ENCODE data around the gene TACR2.

DNA sequence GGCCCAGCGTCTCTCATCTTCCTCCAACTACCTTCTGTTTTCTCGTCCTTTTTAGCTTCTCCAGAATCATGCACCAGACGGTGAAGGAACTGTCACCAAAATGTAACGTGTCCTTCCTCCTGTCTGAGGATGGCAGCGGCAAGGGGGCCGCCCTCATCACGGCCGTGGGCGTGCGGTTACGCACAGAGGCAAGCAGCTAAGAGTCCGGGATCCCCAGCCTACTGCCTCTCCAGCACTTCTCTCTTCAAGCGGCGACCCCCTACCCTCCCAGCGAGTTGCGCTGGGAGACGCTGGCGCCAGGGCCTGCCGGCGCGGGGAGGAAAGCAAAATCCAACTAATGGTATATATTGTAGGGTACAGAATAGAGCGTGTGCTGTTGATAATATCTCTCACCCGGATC lies 15.8 kb downstream of the TACR2 start:
- TF ChIP-seq HOXB5 (CRISPR knock-in tag; IDR thresholded peaks at IDR 0.05): no peak
- TF ChIP-seq, protein P1, sequence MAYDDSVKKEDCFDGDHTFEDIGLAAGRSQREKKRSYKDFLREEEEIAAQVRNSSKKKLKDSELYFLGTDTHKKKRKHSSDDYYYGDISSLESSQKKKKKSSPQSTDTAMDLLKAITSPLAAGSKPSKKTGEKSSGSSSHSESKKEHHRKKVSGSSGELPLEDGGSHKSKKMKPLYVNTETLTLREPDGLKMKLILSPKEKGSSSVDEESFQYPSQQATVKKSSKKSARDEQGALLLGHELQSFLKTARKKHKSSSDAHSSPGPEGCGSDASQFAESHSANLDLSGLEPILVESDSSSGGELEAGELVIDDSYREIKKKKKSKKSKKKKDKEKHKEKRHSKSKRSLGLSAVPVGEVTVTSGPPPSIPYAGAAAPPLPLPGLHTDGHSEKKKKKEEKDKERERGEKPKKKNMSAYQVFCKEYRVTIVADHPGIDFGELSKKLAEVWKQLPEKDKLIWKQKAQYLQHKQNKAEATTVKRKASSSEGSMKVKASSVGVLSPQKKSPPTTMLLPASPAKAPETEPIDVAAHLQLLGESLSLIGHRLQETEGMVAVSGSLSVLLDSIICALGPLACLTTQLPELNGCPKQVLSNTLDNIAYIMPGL (CRISPR knock-in tag; IDR thresholded peaks at IDR 0.05; ENCODE audit: borderline replicate concordance): no peak
- TF ChIP-seq, protein P2, sequence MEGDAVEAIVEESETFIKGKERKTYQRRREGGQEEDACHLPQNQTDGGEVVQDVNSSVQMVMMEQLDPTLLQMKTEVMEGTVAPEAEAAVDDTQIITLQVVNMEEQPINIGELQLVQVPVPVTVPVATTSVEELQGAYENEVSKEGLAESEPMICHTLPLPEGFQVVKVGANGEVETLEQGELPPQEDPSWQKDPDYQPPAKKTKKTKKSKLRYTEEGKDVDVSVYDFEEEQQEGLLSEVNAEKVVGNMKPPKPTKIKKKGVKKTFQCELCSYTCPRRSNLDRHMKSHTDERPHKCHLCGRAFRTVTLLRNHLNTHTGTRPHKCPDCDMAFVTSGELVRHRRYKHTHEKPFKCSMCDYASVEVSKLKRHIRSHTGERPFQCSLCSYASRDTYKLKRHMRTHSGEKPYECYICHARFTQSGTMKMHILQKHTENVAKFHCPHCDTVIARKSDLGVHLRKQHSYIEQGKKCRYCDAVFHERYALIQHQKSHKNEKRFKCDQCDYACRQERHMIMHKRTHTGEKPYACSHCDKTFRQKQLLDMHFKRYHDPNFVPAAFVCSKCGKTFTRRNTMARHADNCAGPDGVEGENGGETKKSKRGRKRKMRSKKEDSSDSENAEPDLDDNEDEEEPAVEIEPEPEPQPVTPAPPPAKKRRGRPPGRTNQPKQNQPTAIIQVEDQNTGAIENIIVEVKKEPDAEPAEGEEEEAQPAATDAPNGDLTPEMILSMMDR (IDR thresholded peaks at IDR 0.05): no peak
- no peak for TF ChIP-seq BHLHE40 (IDR thresholded peaks at IDR 0.05; ENCODE audit: low read depth, low read length)
- TF ChIP-seq POLR2AphosphoS2 (conservative IDR thresholded peaks at IDR 0.05; ENCODE audit: low read length): no peak
- TF ChIP-seq, protein P3, sequence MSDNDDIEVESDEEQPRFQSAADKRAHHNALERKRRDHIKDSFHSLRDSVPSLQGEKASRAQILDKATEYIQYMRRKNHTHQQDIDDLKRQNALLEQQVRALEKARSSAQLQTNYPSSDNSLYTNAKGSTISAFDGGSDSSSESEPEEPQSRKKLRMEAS (IDR thresholded peaks at IDR 0.05): no peak
- no peak for TF ChIP-seq RNF2 (IDR thresholded peaks at IDR 0.05; ENCODE audit: borderline replicate concordance, low read depth)
- TF ChIP-seq, protein P4, sequence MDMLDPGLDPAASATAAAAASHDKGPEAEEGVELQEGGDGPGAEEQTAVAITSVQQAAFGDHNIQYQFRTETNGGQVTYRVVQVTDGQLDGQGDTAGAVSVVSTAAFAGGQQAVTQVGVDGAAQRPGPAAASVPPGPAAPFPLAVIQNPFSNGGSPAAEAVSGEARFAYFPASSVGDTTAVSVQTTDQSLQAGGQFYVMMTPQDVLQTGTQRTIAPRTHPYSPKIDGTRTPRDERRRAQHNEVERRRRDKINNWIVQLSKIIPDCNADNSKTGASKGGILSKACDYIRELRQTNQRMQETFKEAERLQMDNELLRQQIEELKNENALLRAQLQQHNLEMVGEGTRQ (IDR thresholded peaks at IDR 0.05): no peak
- no peak for TF ChIP-seq POLR2A (IDR thresholded peaks at IDR 0.05; ENCODE audit: low read length)
- TF ChIP-seq NPAS2 (CRISPR knock-in tag; IDR thresholded peaks at IDR 0.05; ENCODE audit: borderline replicate concordance): no peak
- TF ChIP-seq RFX5 (IDR thresholded peaks at IDR 0.05): no peak
- TF ChIP-seq RAD21 (conservative IDR thresholded peaks at IDR 0.05 in 1 of 2, IDR thresholded peaks at IDR 0.05 in 1 of 2): no peak
- no peak for TF ChIP-seq MYC (IDR thresholded peaks at IDR 0.05; ENCODE audit: borderline replicate concordance, low read length)
- TF ChIP-seq NR3C1 (IDR thresholded peaks at IDR 0.05): no peak
